NCI-H187 treated with DMSO at 0.1 percent for 48 hours (cell line): ENCODE measurements around the gene LCK.

Experiments
- DNase-seq: peaks from one replicate; lab custom pipeline; 2025; lab: John Stamatoyannopoulos, UW

LCK gene

GRCh38 chr1:32327204-32327603 is 76.1 kb downstream of the LCK start:
- DNase-seq = no peak

DNA sequence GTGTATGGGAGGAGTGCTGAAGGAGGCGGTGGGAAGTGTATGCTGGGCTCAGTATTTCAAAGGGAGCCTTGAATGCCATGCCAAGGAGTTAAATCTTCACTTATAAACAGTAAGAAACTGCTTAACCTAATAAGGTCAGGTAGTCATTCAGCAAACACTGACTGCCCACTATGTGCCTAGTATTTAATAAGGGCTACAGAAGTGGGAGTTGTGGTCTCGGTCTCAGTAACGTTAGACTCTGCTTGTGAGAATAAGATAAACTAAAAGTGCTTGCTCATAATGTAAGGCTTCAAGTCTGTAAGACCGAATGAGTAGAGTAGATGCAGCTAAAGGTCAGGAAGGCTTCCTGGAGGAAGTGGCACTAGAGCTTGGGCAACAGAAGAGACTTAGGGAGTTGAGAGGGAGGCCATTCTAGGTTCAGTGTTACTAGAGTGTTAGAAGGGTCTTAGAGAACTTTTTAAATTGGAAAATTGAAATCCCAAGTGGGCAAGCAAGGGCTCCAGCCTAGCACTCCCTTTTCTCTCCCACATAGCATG is 78.9 kb downstream of the LCK start:
- DNase-seq = no peak

DNA sequence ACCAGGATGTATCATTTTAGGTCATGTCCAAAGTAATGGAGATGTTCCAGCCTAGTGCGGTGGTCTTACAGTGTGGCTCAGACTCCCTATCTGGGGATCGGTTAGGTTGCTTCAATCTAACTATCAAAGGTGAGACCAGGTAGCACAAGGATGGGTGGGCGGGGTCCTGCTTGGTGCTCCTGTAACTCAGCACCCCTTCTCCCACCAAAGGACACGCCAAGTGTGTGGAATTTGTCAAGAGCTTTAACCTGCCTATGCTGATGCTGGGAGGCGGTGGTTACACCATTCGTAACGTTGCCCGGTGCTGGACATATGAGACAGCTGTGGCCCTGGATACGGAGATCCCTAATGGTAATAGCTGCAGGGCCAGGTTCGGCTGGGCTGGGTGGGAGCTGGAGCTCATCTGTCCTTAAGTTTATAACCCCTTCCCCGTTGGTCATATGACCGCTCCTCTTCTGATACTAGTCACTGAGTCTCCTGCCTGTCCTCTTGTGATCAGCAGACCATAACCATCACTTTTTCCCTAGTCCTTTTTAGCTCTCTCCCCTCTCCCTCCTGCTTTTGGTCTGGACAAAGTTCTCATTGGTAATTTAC is 79.6 kb downstream of the LCK start:
- no peak for DNase-seq

DNA sequence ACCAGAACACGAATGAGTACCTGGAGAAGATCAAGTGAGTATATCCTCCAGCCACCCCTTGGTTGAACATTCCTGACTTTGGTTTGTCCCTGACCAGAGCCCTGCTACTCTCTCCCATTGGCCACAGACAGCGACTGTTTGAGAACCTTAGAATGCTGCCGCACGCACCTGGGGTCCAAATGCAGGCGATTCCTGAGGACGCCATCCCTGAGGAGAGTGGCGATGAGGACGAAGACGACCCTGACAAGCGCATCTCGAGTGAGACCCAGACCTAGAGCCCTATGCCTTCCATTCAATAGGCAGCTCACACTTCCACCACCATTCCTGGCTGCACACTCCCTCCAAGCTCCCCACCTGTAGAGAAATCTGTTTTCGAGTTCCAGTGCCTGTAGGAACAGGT is 80.5 kb downstream of the LCK start:
- no peak for DNase-seq

DNA sequence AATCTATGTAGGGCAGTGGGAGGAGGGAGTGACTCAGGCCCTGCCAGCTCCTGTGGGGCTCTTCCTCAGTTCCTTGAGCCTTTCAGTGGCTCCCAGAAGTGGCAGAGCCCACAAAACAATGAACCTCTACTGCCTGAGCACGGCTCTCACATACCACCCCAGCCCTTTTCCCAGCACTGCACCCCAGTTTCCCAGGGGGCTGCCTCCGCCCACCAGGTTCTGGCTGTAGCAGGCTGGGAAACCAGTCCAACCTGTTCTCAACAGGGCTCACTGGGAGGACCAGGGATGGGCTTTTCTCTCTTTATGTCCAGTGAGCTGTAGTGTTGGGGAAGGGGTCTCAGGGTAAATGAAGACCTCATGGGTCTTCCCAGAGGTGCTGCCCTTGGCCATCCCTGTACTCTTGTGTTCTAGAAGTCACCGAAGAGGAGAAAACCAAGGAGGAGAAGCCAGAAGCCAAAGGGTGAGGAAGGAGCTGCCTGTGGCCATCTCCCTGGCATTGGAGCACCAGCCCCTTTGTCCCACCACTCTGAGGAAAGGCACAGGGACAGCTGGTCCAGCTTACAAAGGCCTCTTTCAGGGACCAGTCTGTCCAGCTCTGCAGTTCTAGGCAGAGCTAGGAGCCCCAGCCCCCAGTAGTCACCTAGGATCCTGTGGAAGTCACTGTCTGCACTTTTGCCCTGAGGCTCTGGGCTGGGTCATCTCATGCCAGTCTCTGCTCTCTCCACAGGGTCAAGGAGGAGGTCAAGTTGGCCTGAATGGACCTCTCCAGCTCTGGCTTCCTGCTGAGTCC is 81.4 kb downstream of the LCK start:
- DNase-seq = no peak

GRCh38 chr1:32333251-32333963 is 82.3 kb downstream of the LCK start:
- no peak for DNase-seq

DNA sequence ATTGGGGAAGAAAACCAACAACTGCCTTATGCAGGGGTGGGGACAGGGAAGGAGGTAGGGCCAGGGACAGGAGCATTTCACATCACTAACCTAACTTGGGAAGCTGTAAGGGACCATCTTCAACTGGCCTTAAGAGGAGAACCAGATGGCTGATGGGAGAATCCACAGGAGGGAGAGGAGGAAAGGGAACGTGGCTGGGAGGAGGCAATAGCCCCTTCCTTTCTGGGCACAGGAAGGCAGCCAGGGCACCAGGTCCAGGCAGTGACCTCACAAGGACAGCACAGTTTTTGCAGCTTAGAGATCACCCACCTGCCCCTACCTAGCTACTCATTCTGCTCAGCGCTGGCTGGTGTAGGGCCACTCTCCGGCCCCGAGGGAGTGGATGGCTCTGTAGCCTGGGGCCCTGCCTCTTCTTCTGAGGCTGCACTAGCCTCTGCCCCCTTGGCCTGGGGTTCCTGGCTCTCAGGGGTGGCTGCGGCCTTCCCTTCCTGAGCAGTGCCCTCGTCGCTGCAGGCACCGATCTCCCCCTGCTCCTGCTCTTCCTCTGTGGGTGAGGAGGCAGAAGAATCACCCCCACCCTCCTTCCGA is 83.3 kb downstream of the LCK start:
- no peak for DNase-seq

- no peak for DNase-seq
Measured at GRCh38 chr1:32334864-32335534, 83.9 kb downstream of the LCK start.

GRCh38 chr1:32335535-32335789 is 84.4 kb downstream of the LCK start:
- no peak for DNase-seq
